Kidney (tissue), 14 donors: ENCODE results near the gene ZNF512. TPM values are rescaled to one million over a fixed set of nuclear protein-coding genes. Genes with fewer than 3 reads are reported as not detected.

Experiments
- DNase-seq, 5 donors: peaks; one replicate each; pipeline ENCODE4 v3.0.0-alpha.2; 2013 to 2020
- FAIRE-seq: peaks from 2 replicates; lab custom pipeline; 2012; peaks lifted over from hg19 to GRCh38; lab: Jason Lieb, UNC
- H3K27ac ChIP-seq, 2 donors: one replicate each; pipeline ENCODE4 v1.7.0; 2013; ENCODE audit warnings: low read depth in 2 of 2, low read length in 2 of 2, inconsistent platforms in 1 of 2
- H3K27me3 ChIP-seq: one replicate; pipeline ENCODE4 v1.7.1; 2013; ENCODE audit warnings: low read length, inconsistent platforms; ENCODE audit not compliant: control insufficient read depth, insufficient read depth
- H3K36me3 ChIP-seq, 3 donors: one replicate each; pipeline versions ENCODE4 v1.7.0 to v1.7.1; 2013; ENCODE audit warnings: low read length in 3 of 3, control low read depth in 1 of 3, inconsistent platforms in 1 of 3; ENCODE audit not compliant: insufficient read depth in 3 of 3, control insufficient read depth in 2 of 3
- H3K4me1 ChIP-seq, 3 donors: one replicate each; pipeline versions ENCODE4 v1.7.0 to v1.7.1; 2013; ENCODE audit warnings: low read length in 3 of 3, inconsistent platforms in 1 of 3, low read depth in 1 of 3; ENCODE audit not compliant: control insufficient read depth in 2 of 3, insufficient read depth in 2 of 3
- H3K4me3 ChIP-seq, 3 donors: one replicate each; pipeline versions ENCODE4 v1.7.0 to v1.8.1; 2013; ENCODE audit warnings: low read length in 3 of 3, control low read depth in 1 of 3, inconsistent platforms in 1 of 3
- H3K9ac ChIP-seq, 3 donors: one replicate each; pipeline versions ENCODE4 v1.7.0 to v1.7.1; 2013; ENCODE audit warnings: low read length in 3 of 3, control low read depth in 1 of 3, inconsistent platforms in 1 of 3
- H3K9me3 ChIP-seq, 3 donors: one replicate each; pipeline versions ENCODE4 v1.7.0 to v1.7.1; 2013; ENCODE audit warnings: low read length in 3 of 3, control low read depth in 1 of 3, inconsistent platforms in 1 of 3; ENCODE audit not compliant: control insufficient read depth in 2 of 3, insufficient read depth in 1 of 3
- intact Hi-C: fragments of 100-400 bp; cut with DNase I; formaldehyde crosslinking; loops from one replicate; pipeline ENCODE4 v1.11.1; 2022
- polyA plus RNA-seq: library from polyadenylated mRNA; stranded (reverse); fragments of 350-450 nt; fragmentation: Illumina TruSeq; extraction: RNeasy Lipid Tissue Mini Kit (QIAGEN cat#74804); gene quantifications from one replicate; pipeline ENCODE4 v1.2.3, GENCODE V29; 2014; ENCODE audit warnings: low read depth, low replicate concordance; ENCODE audit not compliant: insufficient read depth
- total RNA-seq: library from RNA; stranded (reverse); fragmentation: NEBNext Ultra II Directional; extraction: Animal tissue kit (Norgen Biotek cat#: 25700); gene quantifications from one replicate; pipeline ENCODE4 v1.2.1, GENCODE V29; 2021
- TF ChIP-seq, protein P1 (sequence below): IDR thresholded peaks from 3 replicates; pipeline ENCODE4 v1.5.1; 2012; ENCODE audit warnings: mild to moderate bottlenecking, moderate library complexity, borderline replicate concordance; ENCODE audit not compliant: insufficient read depth; ENCODE audit errors: extremely low read depth
- donor health status: control.
- donor health status: control.
- donor health status: control.
- donor health status: control.
- donor health status: control.
- donor health status: DM: yes; HTN: yes; CAD: no.
- donor health status: Normal renal cell carcinoma (clear cell type).

Gene ZNF512
- total and polyA plus RNA-seq, 2 donors from 2014 or later: 15.1 to 40.6 TPM

DNA sequence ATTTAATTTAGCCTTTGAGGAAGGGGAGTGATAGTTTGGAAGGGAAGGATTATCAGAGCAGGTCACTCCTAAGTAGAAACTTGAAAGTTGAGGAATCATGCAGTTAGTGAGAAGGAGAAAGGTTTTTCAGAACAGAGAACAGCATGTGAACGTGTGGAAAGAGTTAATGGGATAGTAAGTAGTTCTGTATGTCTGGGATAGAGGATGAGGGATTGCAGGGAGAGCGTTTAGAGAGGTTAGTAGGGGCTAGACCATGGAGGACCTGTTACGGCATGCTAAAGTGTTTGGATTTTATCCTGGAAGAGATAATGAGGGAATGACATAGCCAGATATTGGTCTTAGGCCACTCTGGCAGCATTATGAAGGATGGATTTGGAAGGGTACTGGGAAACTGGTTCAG, 1.8 kb downstream of the ZNF512 start:
- FAIRE-seq: no peak
- Histone ChIP-seq H3K9me3 (peaks cover 0 to 8% (median 5%) of the 10 kb centered on the region in 3 donors), H3K4me1 (peaks cover 5 to 12% (median 7%) of the 10 kb centered on the region in 3 donors), H3K9ac (no peak overlapping the region), H3K27me3 (no peaks in the 10 kb centered on the region), H3K4me3 (peak overlapping the region in 2 of 3 donors; percentile 31 to 92), H3K27ac (no peak overlapping the region), H3K36me3 (no peaks in the 10 kb centered on the region)
- TF ChIP-seq, protein P1, sequence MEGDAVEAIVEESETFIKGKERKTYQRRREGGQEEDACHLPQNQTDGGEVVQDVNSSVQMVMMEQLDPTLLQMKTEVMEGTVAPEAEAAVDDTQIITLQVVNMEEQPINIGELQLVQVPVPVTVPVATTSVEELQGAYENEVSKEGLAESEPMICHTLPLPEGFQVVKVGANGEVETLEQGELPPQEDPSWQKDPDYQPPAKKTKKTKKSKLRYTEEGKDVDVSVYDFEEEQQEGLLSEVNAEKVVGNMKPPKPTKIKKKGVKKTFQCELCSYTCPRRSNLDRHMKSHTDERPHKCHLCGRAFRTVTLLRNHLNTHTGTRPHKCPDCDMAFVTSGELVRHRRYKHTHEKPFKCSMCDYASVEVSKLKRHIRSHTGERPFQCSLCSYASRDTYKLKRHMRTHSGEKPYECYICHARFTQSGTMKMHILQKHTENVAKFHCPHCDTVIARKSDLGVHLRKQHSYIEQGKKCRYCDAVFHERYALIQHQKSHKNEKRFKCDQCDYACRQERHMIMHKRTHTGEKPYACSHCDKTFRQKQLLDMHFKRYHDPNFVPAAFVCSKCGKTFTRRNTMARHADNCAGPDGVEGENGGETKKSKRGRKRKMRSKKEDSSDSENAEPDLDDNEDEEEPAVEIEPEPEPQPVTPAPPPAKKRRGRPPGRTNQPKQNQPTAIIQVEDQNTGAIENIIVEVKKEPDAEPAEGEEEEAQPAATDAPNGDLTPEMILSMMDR: no peak
- intact Hi-C loops: no loop called here
- DNase-seq: no peak

DNA sequence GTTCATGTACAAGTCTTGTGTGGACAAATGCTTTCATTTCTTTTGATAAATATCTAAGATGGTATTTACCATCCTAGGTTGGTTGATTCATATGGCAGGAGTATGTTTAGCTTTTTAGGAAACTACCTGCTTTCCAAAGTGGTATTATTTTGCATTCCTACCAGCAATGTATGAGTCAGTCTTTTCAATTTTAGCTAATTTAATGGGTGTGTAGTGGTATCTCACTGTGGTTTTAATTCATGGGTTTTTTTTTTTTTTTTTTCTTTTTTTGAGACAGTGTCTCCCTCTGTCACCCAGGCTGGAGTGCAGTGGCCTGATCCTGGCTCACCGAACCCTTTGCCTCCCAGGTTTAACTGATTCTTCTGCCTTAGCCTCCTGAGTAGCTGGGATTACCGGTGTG, 4.2 kb downstream of the ZNF512 start:
- Histone ChIP-seq H3K9me3 (peaks cover 0 to 14% (median 2%) of the 10 kb centered on the region in 3 donors), H3K27ac (no peak overlapping the region), H3K4me3 (no peak overlapping the region), H3K9ac (no peak overlapping the region), H3K4me1 (peaks cover 5 to 12% (median 7%) of the 10 kb centered on the region in 3 donors), H3K36me3 (no peaks in the 10 kb centered on the region), H3K27me3 (no peaks in the 10 kb centered on the region)
- FAIRE-seq (no peak), DNase-seq (no peak)
- intact Hi-C loops: no loop called here
- TF ChIP-seq, protein P1: no peak

DNA sequence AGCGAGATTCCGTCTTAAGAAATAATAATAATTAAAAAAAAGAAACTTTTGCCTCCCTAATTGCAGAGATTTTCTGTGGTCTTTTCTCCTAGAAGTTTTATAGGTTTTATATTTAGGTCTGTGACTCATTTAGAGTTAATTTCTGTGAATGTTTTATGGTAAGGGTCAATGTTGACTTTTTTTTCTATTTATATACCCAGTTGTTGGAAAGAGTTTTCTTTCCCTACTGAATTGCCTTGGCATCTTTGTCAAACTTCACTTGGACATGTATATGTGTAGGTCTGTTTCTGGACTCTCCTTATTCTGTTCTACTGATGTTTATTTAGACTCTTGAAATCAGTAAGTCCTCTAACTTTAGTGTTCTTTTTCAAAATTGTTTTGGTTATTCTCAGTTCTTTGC, 5.5 kb downstream of the ZNF512 start:
- H3K9me3 ChIP-seq: peaks cover 0 to 14% (median 2%) of the 10 kb centered on the region in 3 donors
- TF ChIP-seq, protein P1: no peak
- H3K9ac ChIP-seq: no peak overlapping the region
- H3K4me3 ChIP-seq: no peak overlapping the region
- no peak overlapping the region for H3K27ac ChIP-seq
- peaks cover 5 to 12% (median 5%) of the 10 kb centered on the region in 3 donors for H3K4me1 ChIP-seq
- no peaks in the 10 kb centered on the region for H3K27me3 ChIP-seq
- intact Hi-C loops: no loop called here
- no peaks in the 10 kb centered on the region for H3K36me3 ChIP-seq
- no peak for FAIRE-seq
- no peak for DNase-seq

GRCh38 chr2:27591745-27592144, 8.9 kb downstream of the ZNF512 start:
- intact Hi-C loops: no loop called here
- H3K36me3 ChIP-seq: no peaks in the 10 kb centered on the region
- H3K4me3 ChIP-seq: no peak overlapping the region
- no peak for DNase-seq
- no peaks in the 10 kb centered on the region for H3K27me3 ChIP-seq
- TF ChIP-seq, protein P1: no peak
- no peaks in the 10 kb centered on the region for H3K4me1 ChIP-seq
- H3K9ac ChIP-seq: no peak overlapping the region
- FAIRE-seq: no peak
- peaks cover 0 to 22% (median 2%) of the 10 kb centered on the region in 3 donors for H3K9me3 ChIP-seq
- H3K27ac ChIP-seq: no peak overlapping the region
